ENCODE measurements around the gene HHATL.

Gene HHATL, protein sequence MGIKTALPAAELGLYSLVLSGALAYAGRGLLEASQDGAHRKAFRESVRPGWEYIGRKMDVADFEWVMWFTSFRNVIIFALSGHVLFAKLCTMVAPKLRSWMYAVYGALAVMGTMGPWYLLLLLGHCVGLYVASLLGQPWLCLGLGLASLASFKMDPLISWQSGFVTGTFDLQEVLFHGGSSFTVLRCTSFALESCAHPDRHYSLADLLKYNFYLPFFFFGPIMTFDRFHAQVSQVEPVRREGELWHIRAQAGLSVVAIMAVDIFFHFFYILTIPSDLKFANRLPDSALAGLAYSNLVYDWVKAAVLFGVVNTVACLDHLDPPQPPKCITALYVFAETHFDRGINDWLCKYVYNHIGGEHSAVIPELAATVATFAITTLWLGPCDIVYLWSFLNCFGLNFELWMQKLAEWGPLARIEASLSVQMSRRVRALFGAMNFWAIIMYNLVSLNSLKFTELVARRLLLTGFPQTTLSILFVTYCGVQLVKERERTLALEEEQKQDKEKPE

DNA sequence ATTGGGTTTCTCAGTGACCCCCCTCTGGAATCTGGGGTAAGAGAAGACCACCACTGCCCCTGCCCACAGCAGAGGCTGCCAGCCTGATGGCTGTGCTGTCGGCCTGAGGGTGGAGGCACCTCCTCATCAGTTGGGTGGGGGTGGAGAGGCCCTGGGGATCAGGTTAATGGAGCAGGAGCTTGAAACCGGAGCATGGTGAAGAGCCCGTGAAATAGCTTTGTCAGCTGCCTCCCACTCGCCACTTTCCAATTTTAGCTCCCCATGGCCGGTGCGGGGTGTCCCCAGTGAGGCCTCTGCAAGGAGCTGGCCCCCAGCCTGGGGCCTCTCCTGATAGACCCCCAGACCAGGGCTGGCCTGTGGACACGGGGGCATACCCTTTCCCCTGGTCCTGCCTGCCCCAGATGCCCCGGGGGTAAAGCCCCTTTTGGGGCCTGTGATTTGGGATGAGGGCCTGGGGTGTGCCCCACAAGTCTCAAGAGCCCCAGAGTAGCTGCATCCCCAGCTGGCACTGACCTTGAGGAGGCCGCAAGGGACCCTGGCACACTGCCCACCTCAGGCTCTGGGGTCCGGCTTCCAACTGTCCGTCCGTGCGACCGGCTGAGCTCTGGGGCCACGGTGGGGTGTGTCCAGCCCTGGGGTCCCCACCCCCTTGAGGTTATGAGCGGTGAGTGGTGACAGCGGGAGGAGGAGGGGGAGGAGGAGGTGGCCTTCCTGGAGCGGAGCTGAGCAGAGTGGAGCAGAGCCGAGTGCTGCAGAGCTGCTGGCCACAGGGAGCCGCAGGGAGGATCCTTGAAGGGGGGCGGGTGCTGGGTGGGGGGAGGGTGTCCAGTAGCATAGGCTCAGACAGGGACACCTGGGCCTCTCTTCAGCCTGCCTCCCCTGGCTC is at the start of gene HHATL:
TSS of gene HHATL (minus strand) at position 733 of the 886 bp plus-strand sequence. CDS start 1,972 bp downstream, outside the sequence.
- Histone ChIP-seq H3K4me3 (ENCODE audit: low read depth, low read length) (no peak within 1 kb of the TSS), H3K27me3 (ENCODE audit: control insufficient read depth, insufficient read depth, low read length) (no peaks in the 10 kb centered on the region), H3K36me3 (ENCODE audit: control insufficient read depth, insufficient read depth, low read length) (no peaks in the 10 kb centered on the region), H3K27ac (ENCODE audit: low read depth, low read length) (no peak within 1 kb of the TSS), H3K4me1 (ENCODE audit: control insufficient read depth, insufficient read depth, low read length) (no peaks in the 10 kb centered on the region), H3K9me3 (ENCODE audit: control insufficient read depth, insufficient read depth, low read depth, low read length) (no peaks in the 10 kb centered on the region), H3K9ac (ENCODE audit: low read length) (no peak within 1 kb of the TSS)

DNA sequence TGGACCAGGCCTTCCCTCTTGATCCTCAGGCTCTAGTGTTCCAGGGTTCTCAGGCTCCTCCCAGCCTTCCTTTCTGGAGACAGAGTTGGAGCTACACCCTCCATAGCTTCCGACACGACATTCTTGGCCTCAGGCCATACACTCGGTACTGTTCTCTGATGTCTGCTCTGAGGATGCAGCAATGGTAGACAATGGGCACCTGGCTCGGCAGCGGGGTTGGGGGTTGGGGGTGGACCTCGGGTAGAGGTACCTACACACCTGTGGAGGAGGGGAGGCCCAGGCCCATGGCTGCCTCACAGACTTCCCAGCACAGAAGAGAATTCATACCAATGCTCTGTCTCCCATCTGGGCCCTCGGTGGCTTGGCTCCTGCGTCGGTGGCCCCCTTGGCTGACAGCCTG is 49.0 kb upstream of the HHATL start:
- Histone ChIP-seq H3K36me3 (ENCODE audit: control insufficient read depth, insufficient read depth, low read length) (no peaks in the 10 kb centered on the region), H3K27ac (ENCODE audit: low read depth, low read length) (no peak overlapping the region), H3K9me3 (ENCODE audit: control insufficient read depth, insufficient read depth, low read depth, low read length) (no peaks in the 10 kb centered on the region), H3K4me1 (ENCODE audit: control insufficient read depth, insufficient read depth, low read length) (peaks cover 10% of the 10 kb centered on the region), H3K27me3 (ENCODE audit: control insufficient read depth, insufficient read depth, low read length) (no peaks in the 10 kb centered on the region), H3K4me3 (ENCODE audit: low read depth, low read length) (no peak overlapping the region), H3K9ac (ENCODE audit: low read length) (no peak overlapping the region)

DNA sequence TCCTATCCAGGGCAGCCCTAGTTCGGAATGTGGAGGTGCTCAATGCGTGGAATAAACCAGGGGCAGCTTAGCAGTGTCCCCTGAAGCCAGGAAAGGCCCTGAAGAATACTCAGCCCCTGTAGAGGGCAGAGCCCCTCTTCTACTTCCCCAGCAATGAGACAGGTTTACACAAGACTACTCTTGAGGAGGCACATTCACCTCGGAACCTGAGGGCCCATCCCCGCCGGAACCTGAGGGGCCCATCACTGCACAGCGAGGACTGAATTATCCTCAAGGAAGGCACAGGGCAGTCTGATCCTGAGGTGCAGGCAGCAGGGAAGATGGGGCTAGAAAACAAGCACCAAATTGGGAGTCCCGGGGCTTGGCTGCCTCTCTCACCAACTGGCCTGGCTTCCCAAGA is 48.2 kb upstream of the HHATL start:
- H3K27ac ChIP-seq (ENCODE audit: low read depth, low read length): no peak overlapping the region
- H3K9me3 ChIP-seq (ENCODE audit: control insufficient read depth, insufficient read depth, low read depth, low read length): no peaks in the 10 kb centered on the region
- H3K4me3 ChIP-seq (ENCODE audit: low read depth, low read length): no peak overlapping the region
- H3K36me3 ChIP-seq (ENCODE audit: control insufficient read depth, insufficient read depth, low read length): no peaks in the 10 kb centered on the region
- H3K4me1 ChIP-seq (ENCODE audit: control insufficient read depth, insufficient read depth, low read length): peaks cover 18% of the 10 kb centered on the region
- H3K27me3 ChIP-seq (ENCODE audit: control insufficient read depth, insufficient read depth, low read length): no peaks in the 10 kb centered on the region
- H3K9ac ChIP-seq (ENCODE audit: low read length): no peak overlapping the region

DNA sequence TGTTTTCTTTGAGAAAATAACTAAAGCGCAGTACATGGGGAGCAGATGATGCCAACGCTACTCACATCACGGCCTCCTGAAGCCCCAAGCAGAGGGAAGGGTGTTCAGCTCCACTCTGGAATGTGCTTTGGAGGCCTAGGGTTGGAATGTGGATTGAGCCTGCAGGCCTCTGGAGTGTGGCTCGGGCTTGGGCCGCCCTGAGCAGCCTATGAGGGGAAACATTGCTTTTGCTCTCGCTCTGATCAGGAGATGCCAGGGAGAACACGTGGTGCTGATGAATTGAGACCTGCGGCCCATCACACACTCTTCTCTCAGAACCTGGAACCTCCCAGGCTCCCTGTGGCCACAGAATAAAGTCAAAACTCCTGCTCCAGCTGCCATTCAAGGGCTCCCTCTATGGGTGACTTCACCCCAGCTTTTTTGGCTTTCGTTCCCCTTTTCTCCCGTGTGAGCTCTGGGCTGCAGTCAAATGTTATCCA is 47.2 kb upstream of the HHATL start:
- no peak overlapping the region for H3K9ac ChIP-seq (ENCODE audit: low read length)
- H3K4me1 ChIP-seq (ENCODE audit: control insufficient read depth, insufficient read depth, low read length): peaks cover 22% of the 10 kb centered on the region
- no peak overlapping the region for H3K4me3 ChIP-seq (ENCODE audit: low read depth, low read length)
- H3K27me3 ChIP-seq (ENCODE audit: control insufficient read depth, insufficient read depth, low read length): no peaks in the 10 kb centered on the region
- no peaks in the 10 kb centered on the region for H3K36me3 ChIP-seq (ENCODE audit: control insufficient read depth, insufficient read depth, low read length)
- no peak overlapping the region for H3K27ac ChIP-seq (ENCODE audit: low read depth, low read length)
- H3K9me3 ChIP-seq (ENCODE audit: control insufficient read depth, insufficient read depth, low read depth, low read length): no peaks in the 10 kb centered on the region

DNA sequence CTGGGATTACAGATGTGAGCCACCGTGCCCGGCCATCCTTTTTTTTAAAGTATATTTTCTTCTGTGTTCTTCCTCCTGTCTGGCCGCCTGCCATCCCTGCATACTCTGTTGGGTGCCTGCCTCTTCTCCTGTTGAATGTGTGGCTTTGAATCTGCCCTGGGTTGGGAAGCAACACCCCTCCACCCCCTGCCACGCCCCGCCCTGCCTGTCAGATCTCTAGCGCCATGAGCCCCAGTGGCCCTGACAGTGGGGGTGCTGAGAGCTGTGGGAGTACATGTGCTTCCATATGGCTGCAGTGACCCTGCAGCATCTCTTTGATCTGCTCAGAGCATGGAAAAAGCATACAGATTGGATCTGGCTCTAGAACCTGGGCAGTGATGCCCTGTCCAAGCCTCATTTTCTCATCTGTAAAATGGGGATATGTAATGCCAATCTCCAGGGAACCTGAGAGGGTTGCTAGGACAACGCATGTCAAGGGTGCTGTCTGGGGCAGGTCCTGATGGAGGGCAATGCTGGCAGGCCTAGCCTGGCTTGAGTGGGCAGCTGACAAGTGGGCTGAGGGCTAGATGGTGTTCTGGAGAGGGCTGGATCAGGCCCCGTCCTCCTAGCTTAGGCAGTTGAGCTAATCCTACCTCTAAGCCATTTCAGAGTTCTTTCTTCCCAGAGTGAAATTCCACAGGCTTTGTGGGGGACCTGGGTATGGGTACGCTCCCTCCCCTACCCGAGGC is 46.6 kb upstream of the HHATL start:
- Histone ChIP-seq H3K9me3 (ENCODE audit: control insufficient read depth, insufficient read depth, low read depth, low read length) (no peaks in the 10 kb centered on the region), H3K4me3 (ENCODE audit: low read depth, low read length) (no peak overlapping the region), H3K27ac (ENCODE audit: low read depth, low read length) (no peak overlapping the region), H3K9ac (ENCODE audit: low read length) (no peak overlapping the region), H3K27me3 (ENCODE audit: control insufficient read depth, insufficient read depth, low read length) (no peaks in the 10 kb centered on the region), H3K4me1 (ENCODE audit: control insufficient read depth, insufficient read depth, low read length) (peaks cover 22% of the 10 kb centered on the region), H3K36me3 (ENCODE audit: control insufficient read depth, insufficient read depth, low read length) (no peaks in the 10 kb centered on the region)

DNA sequence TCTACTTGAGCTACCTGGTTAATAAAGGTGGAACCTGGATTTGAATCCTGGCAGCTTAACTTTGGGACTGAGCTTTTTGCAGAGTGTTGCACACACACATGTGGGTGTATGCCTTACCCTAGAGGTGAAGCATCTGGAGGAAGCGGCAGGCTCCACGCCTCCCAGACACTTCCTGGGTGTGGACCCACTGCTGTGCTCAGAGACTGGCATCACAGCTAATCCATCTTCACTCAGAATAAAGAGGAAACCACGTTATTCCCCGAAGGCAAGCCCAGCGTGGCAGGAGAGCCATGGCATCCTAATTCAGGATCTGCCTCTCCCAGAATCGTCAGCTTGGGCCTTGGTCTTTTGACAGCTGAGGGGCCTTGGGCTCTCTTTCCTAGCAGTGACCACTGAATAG is 45.0 kb upstream of the HHATL start:
- H3K36me3 ChIP-seq (ENCODE audit: control insufficient read depth, insufficient read depth, low read length): no peaks in the 10 kb centered on the region
- no peaks in the 10 kb centered on the region for H3K27me3 ChIP-seq (ENCODE audit: control insufficient read depth, insufficient read depth, low read length)
- H3K4me1 ChIP-seq (ENCODE audit: control insufficient read depth, insufficient read depth, low read length): peaks cover 22% of the 10 kb centered on the region
- H3K9ac ChIP-seq (ENCODE audit: low read length): no peak overlapping the region
- H3K9me3 ChIP-seq (ENCODE audit: control insufficient read depth, insufficient read depth, low read depth, low read length): no peaks in the 10 kb centered on the region
- no peak overlapping the region for H3K27ac ChIP-seq (ENCODE audit: low read depth, low read length)
- no peak overlapping the region for H3K4me3 ChIP-seq (ENCODE audit: low read depth, low read length)

DNA sequence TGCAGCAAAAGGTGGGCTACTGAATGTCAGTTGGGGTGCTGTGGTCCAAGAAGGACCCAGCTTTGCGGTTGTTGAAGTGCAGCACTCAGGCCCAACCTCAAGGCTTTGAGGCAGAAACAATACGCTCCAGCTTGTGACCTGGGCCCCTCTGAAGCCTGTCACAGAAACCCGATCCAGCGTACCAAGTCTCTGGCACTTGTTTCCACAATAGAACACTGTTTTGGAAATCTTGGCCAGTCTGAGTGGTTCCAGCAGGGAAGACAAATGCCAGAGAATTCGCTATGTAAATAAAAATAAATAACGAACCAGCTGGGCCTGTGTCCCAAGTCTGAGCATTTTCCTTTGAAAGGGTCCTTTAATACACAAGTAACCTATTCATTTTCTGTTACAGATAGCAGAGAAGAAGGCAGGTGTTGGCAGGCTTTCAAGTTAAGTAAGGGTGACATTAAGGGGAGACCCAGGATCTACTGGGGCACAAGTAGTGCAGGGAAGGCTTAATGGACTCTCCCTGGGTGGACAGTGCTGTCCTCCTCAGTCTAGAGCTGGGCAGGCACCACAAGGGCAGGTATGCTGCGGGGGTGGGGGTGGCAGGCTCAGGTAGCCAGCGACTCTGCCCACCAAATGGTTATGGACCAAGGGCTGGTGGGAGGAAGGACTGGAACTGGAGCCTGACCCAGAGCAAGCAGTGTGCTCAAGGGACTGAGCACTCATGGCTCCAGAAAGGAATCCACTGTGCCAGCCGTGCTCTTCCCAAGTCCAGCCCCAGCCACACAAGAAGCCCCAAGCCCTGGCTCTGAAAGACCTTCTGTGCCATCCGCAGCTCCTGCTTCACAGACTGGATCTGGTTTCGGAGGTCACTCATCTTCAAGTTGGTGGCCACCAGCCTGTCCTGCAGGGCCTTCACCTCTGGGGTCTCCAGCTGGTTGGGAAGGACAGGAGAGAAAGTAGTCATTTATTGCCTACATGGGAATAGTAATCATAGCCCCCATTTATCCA is 44.2 kb upstream of the HHATL start:
- Histone ChIP-seq H3K9ac (ENCODE audit: low read length) (no peak overlapping the region), H3K27ac (ENCODE audit: low read depth, low read length) (no peak overlapping the region), H3K9me3 (ENCODE audit: control insufficient read depth, insufficient read depth, low read depth, low read length) (no peaks in the 10 kb centered on the region), H3K27me3 (ENCODE audit: control insufficient read depth, insufficient read depth, low read length) (no peaks in the 10 kb centered on the region), H3K4me1 (ENCODE audit: control insufficient read depth, insufficient read depth, low read length) (peaks cover 22% of the 10 kb centered on the region), H3K4me3 (ENCODE audit: low read depth, low read length) (no peak overlapping the region), H3K36me3 (ENCODE audit: control insufficient read depth, insufficient read depth, low read length) (no peaks in the 10 kb centered on the region)

DNA sequence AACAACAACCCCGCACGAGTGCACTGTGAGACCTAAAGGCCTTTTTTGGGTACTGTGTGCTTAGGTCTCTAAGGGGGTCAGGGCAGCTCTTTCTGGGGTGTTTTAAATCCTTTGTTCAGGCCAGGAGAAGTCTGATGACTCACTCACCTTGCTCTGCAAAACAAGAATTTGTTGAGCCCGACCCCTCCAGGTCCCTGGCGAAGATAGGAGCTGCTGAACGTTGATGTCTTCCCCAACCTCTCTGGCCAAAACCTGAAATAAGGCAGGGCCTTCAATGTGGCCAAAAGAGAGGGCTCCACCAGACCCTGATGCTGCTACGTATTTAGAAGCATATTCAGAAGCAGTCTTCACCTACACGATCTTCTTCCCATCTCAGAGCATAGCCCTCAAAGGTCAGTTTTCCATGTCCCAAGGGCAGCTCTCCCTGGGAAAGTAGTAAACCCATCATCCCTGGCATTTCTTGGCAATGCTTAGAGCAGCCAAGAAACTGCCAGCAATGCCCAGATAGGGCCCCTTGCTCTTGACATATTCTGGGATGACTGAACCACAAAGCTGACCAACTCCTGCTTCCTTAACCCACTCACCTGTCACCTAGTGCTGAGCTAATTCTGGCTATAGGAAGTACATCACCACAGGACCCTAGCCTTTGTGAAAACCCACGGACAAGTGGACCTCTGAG is 43.3 kb upstream of the HHATL start:
- no peaks in the 10 kb centered on the region for H3K27me3 ChIP-seq (ENCODE audit: control insufficient read depth, insufficient read depth, low read length)
- H3K9me3 ChIP-seq (ENCODE audit: control insufficient read depth, insufficient read depth, low read depth, low read length): no peaks in the 10 kb centered on the region
- H3K4me1 ChIP-seq (ENCODE audit: control insufficient read depth, insufficient read depth, low read length): peaks cover 22% of the 10 kb centered on the region
- H3K4me3 ChIP-seq (ENCODE audit: low read depth, low read length): no peak overlapping the region
- no peaks in the 10 kb centered on the region for H3K36me3 ChIP-seq (ENCODE audit: control insufficient read depth, insufficient read depth, low read length)
- H3K9ac ChIP-seq (ENCODE audit: low read length): no peak overlapping the region
- H3K27ac ChIP-seq (ENCODE audit: low read depth, low read length): no peak overlapping the region

DNA sequence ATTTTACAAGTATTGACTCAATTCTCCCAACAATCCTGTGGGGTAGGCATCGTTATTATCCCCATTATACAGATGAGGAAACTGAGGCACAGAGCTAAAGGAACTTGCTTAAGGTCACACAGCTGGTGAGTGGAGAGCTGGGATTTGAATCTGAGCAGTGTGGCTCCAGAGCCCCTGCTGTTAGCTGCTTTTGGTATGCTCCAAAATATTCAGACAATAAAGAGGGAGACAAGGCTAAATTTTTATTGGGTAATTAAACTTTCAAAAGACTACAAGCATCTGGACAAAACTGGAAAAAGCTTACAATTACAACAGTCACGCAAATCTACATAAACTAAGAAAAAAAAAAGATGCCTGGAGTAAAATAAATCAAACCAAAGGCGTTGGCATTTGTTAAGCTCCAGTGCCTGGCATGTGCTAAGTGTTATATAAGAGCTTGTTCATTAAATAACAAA is 42.7 kb upstream of the HHATL start:
- Histone ChIP-seq H3K4me3 (ENCODE audit: low read depth, low read length) (no peak overlapping the region), H3K9ac (ENCODE audit: low read length) (no peak overlapping the region), H3K27ac (ENCODE audit: low read depth, low read length) (no peak overlapping the region), H3K27me3 (ENCODE audit: control insufficient read depth, insufficient read depth, low read length) (no peaks in the 10 kb centered on the region), H3K4me1 (ENCODE audit: control insufficient read depth, insufficient read depth, low read length) (peaks cover 22% of the 10 kb centered on the region), H3K9me3 (ENCODE audit: control insufficient read depth, insufficient read depth, low read depth, low read length) (no peaks in the 10 kb centered on the region), H3K36me3 (ENCODE audit: control insufficient read depth, insufficient read depth, low read length) (no peaks in the 10 kb centered on the region)

Data from HUES6 (cell line).